ENCODE data around the gene KPNB1.
A peak's percentile ranks its signal among the peaks of the same experiment; 100 is the strongest.

KPNB1 gene

GRCh38 chr17:47718634-47719405 is 69.1 kb downstream of the KPNB1 start:
- peak in 1 of 2 donors; percentile 26 for DNase-seq
- H3K9me3 Mint-ChIP-seq = no peaks in the 10 kb centered on the region
- no peaks in the 10 kb centered on the region for H3K27me3 Mint-ChIP-seq
- H3K27ac Mint-ChIP-seq = peak overlapping the region; percentile 96 to 98
- H3K4me1 Mint-ChIP-seq = peaks cover 100% of the 10 kb centered on the region
- H3K4me3 Mint-ChIP-seq = peak overlapping the region; percentile 71 to 77
- ATAC-seq = no peak

- DNase-seq (peak; percentile 82 to 88), ATAC-seq (peak; percentile 56)
- Mint-ChIP-seq H3K4me3 (peak overlapping the region; percentile 71 to 77), H3K27ac (peak overlapping the region; percentile 96 to 98), H3K27me3 (no peaks in the 10 kb centered on the region), H3K9me3 (no peaks in the 10 kb centered on the region), H3K4me1 (peaks cover 100% of the 10 kb centered on the region)
Measured at GRCh38 chr17:47719411-47720152, 69.9 kb downstream of the KPNB1 start.

- Mint-ChIP-seq H3K27me3 (no peaks in the 10 kb centered on the region), H3K9me3 (no peaks in the 10 kb centered on the region), H3K27ac (peak overlapping the region; percentile 96 to 98), H3K4me3 (peak overlapping the region; percentile 71 to 77), H3K4me1 (peaks cover 100% of the 10 kb centered on the region)
- ATAC-seq (no peak), DNase-seq (no peak)
Measured at GRCh38 chr17:47720196-47720595, 70.5 kb downstream of the KPNB1 start.

- peak; percentile 80 for ATAC-seq
- Mint-ChIP-seq H3K4me1 (peaks cover 100% of the 10 kb centered on the region), H3K27ac (peak overlapping the region; percentile 96 to 98), H3K27me3 (no peaks in the 10 kb centered on the region), H3K4me3 (peak overlapping the region; percentile 71 to 77), H3K9me3 (no peaks in the 10 kb centered on the region)
- DNase-seq = peak; percentile 93 to 99
Measured at GRCh38 chr17:47720754-47721533, 71.2 kb downstream of the KPNB1 start.

GRCh38 chr17:47721725-47722124 is 72.0 kb downstream of the KPNB1 start:
- no peak for DNase-seq
- peak overlapping the region; percentile 71 to 77 for H3K4me3 Mint-ChIP-seq
- no peaks in the 10 kb centered on the region for H3K27me3 Mint-ChIP-seq
- H3K27ac Mint-ChIP-seq = peak overlapping the region; percentile 96 to 98
- H3K4me1 Mint-ChIP-seq = peaks cover 100% of the 10 kb centered on the region
- no peaks in the 10 kb centered on the region for H3K9me3 Mint-ChIP-seq
- ATAC-seq = no peak

GRCh38 chr17:47724705-47725104 is 75.0 kb downstream of the KPNB1 start:
- peaks cover 100% of the 10 kb centered on the region for H3K4me1 Mint-ChIP-seq
- H3K27ac Mint-ChIP-seq = peak overlapping the region; percentile 14 to 74
- H3K27me3 Mint-ChIP-seq = no peaks in the 10 kb centered on the region
- ATAC-seq (no peak), DNase-seq (no peak)
- H3K4me3 Mint-ChIP-seq = peak overlapping the region in 1 of 2 donors; percentile 19
- H3K9me3 Mint-ChIP-seq = no peaks in the 10 kb centered on the region

- peak in 1 of 2 donors; percentile 28 for DNase-seq
- Mint-ChIP-seq H3K9me3 (no peaks in the 10 kb centered on the region), H3K27me3 (no peaks in the 10 kb centered on the region), H3K27ac (peak overlapping the region; percentile 69 to 83), H3K4me1 (peaks cover 100% of the 10 kb centered on the region), H3K4me3 (peak overlapping the region; percentile 5 to 45)
- no peak for ATAC-seq
Measured at GRCh38 chr17:47725446-47726111, 75.9 kb downstream of the KPNB1 start.

- no peak overlapping the region for H3K4me3 Mint-ChIP-seq
- no peaks in the 10 kb centered on the region for H3K27me3 Mint-ChIP-seq
- no peak for ATAC-seq
- no peak for DNase-seq
- no peaks in the 10 kb centered on the region for H3K9me3 Mint-ChIP-seq
- peaks cover 100% of the 10 kb centered on the region for H3K4me1 Mint-ChIP-seq
- H3K27ac Mint-ChIP-seq = peak overlapping the region; percentile 30 to 83
Measured at GRCh38 chr17:47726796-47727703, 77.3 kb downstream of the KPNB1 start.

GRCh38 chr17:47727704-47728036 is 78.0 kb downstream of the KPNB1 start:
- Mint-ChIP-seq H3K4me1 (peaks cover 100% of the 10 kb centered on the region), H3K27me3 (no peaks in the 10 kb centered on the region), H3K27ac (peak overlapping the region in 1 of 2 donors; percentile 9), H3K4me3 (no peak overlapping the region), H3K9me3 (no peaks in the 10 kb centered on the region)
- no peak for ATAC-seq
- DNase-seq = no peak

GRCh38 chr17:47728214-47728877 is 78.6 kb downstream of the KPNB1 start:
- Mint-ChIP-seq H3K4me1 (peaks cover 96% of the 10 kb centered on the region), H3K4me3 (peak overlapping the region in 1 of 2 donors; percentile 30), H3K9me3 (no peaks in the 10 kb centered on the region), H3K27me3 (no peaks in the 10 kb centered on the region), H3K27ac (peak overlapping the region in 1 of 2 donors; percentile 79)
- DNase-seq (no peak), ATAC-seq (no peak)

- Mint-ChIP-seq H3K4me3 (peak overlapping the region; percentile 12 to 30), H3K27me3 (no peaks in the 10 kb centered on the region), H3K27ac (peak overlapping the region in 1 of 2 donors; percentile 55), H3K9me3 (no peaks in the 10 kb centered on the region), H3K4me1 (peaks cover 85% of the 10 kb centered on the region)
- no peak for ATAC-seq
- DNase-seq = peak in 1 of 2 donors; percentile 21
Measured at GRCh38 chr17:47729476-47729875, 79.8 kb downstream of the KPNB1 start.

- H3K27me3 Mint-ChIP-seq = no peaks in the 10 kb centered on the region
Measured at GRCh38 chr17:47730681-47731080, 81.0 kb downstream of the KPNB1 start.

GRCh38 chr17:47731396-47731795 is 81.7 kb downstream of the KPNB1 start:
- Mint-ChIP-seq H3K4me1 (peaks cover 84% of the 10 kb centered on the region), H3K9me3 (no peaks in the 10 kb centered on the region), H3K27me3 (no peaks in the 10 kb centered on the region), H3K27ac (peak overlapping the region; percentile 81 to 85), H3K4me3 (peak overlapping the region; percentile 25 to 98)
- ATAC-seq (no peak), DNase-seq (peak in 1 of 2 donors; percentile 1)

More at GRCh38 chr17:47730681-47731080, 81.0 kb downstream of the KPNB1 start:
- no peak for ATAC-seq
- H3K4me1 Mint-ChIP-seq = peaks cover 84% of the 10 kb centered on the region
- peak overlapping the region in 1 of 2 donors; percentile 98 for H3K4me3 Mint-ChIP-seq
- no peaks in the 10 kb centered on the region for H3K9me3 Mint-ChIP-seq
- peak in 1 of 2 donors; percentile 0 for DNase-seq
- H3K27ac Mint-ChIP-seq = peak overlapping the region; percentile 81 to 85
